ENCODE measurements around the gene ABCB8.
"Not testable (repeated sequence)": the region's sequence is repeated elsewhere in the genome, so short reads cannot be mapped to it uniquely, and the experiment has no call there.

The ABCB8 gene

DNA sequence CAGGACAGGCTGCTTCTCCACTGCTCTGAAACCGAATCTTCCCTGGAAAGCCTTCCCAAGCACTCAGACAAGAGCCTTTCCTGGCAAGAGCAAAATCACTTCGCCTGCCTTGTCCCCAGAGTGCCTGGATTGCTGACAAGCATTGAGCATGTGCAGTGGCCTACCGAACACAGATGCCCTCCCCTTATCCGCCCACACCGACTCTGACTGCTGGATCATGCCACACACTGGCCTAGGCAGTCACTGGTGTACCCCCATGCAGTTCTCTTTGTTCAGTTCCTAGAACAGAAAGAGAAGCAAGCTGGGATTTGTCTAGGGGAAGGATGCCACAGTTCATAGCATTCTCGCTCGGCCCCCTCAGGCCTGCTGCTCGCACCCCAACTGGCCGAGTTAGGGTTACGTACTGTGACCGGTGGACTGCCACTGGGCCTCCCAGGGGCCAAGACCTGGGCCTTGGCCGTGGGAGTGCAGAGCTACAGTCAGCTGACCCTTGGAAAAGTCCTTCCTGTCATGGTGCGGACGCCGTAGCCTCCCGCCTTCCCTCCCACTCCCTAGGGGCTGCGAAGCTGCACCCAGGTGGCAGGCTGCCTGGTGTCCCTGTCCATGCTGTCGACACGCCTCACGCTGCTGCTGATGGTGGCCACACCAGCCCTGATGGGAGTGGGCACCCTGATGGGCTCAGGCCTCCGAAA lies 6.9 kb downstream of the ABCB8 start:
- no peak for DNase-seq (ENCODE audit: low spot score)

DNA sequence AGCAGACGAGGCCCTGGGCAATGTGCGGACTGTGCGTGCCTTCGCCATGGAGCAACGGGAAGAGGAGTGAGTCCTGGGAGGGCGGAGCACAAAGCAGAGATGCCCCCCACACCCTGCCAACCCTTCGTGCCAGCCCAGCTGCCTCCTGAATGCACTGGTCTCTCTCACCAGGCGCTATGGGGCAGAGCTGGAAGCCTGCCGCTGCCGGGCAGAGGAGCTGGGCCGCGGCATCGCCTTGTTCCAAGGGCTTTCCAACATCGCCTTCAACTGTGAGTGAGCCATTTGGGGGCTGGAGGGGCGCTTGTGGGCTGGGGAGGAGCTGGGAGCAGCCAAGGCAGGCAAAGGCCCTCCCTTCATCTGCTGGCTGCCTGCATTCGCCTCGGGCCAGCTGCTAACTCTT lies 7.7 kb downstream of the ABCB8 start:
- DNase-seq (ENCODE audit: low spot score): no peak

DNA sequence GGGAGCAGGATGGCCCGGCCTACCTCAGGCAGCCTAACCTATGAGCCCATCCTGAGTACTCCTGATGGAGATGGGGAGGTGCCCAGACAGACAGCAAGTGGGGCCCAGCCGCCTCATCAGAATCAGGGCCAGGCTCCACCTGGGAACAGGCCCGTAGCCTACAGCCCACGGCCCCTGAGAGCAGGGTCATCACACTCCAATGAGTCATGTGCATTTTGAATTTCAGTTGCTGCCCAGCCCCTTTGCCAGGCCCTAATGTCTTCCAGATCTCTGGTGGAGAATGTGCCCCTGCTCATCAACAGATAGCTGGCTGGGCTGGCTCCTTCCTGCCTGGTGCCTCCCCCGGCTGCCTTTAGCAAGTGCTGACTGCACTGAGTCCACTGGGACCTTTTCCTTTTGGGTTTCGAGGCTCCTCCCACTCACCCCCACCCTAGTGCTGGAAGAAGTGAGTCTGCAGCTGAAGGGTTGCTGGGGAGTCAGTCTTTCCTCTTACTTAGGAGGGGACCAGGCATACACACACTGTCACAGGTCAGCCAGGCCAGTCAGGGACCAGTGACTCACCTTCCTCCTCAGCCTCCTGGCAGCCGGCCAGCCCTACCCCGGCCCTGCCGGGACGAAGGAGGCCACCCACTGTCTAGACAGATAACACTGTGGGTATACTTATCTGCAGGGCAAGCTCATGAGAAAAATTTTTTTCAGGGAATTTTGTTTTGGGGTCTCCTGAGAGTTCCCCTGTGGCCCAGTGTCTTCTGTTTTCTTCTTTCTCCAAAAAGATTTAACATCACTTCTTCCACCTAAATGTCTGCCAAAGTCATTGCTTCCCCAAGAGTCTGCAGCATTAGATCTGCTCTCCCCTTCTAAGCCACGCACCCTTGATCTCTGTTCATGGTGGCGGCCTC lies 10.9 kb downstream of the ABCB8 start:
- peak; percentile 56 for DNase-seq (ENCODE audit: low spot score)

DNA sequence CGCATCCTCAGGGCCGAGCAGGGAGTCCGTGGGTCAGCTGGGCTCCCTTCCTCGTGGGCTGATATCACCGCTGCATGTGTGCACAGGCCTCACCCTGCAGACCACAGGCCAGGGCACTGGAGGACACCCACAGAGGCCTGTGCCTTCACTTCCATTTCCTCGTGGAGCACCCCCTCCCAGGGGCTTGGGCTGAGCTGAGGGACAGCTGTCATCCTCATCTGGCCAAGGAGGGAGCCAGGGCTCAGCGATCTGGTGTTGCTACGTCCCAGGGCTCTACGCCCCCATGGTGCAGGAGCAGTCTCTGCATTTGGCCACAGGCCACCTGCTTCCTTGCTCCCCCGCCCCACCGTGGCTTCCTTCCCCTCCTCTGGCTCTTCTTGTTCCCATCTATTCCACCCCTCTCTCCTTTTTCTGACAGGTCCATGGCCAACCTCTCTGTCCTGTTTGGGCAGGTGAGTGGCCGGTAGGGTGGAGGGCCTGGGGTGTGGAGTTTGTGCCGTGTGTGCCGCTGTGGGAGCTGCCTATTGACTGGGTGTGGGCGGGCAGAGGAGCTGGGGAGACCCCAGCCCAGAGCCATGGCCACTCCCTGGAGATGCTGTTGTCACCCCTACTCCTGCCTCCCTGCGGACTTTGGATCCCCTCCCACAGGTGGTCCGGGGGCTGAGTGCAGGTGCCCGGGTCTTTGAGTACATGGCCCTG lies 11.7 kb downstream of the ABCB8 start:
- DNase-seq (ENCODE audit: low spot score): no peak

DNA sequence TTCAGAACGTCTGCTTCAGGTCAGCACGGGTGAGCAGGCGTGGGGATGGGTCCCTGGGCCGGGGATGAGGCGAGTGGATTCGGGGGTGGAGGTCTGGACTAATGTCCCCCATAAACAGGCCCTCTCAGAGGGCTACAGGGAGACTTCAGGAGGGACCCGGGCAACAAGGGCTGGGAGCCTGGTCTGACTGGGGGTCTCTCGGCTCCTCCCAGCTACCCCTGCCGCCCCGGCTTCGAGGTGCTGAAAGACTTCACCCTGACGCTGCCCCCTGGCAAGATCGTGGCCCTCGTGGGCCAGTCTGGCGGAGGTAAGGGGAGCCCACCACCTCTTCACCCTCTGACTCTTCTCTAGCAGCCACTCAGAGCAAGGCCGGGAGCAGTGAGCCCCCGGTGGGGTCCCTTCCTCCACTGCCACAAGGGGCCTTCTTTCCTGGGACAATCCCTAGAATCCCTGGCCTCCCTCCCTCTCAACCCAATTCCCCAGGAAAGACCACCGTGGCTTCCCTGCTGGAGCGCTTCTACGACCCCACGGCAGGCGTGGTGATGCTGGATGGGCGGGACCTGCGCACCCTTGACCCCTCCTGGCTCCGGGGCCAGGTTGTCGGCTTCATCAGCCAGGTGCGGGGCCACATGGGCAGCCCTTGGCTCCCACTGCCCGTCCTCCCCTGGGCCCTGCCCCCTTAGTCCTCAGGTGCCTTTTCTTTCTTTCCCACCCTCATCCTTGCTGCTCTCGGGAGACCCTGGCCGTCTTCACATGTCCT lies 12.5 kb downstream of the ABCB8 start:
- no peak for DNase-seq (ENCODE audit: low spot score)

DNA sequence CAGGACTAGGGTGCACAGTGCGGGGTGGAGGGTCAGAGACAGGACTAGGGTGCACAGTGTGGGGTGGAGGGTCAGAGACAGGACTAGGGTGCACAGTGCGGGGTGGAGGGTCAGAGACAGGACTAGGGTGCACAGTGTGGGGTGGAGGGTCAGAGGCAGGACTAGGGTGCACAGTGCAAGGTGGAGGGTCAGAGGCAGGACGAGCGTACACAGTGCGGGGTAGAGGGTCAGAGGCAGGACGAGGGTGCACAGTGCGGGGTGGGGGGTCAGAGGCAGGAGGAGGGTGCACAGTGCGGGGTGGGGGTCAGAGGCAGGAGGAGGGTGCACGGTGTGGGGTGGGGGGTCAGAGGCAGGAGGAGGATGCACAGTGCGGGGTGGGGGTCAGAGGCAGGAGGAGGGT lies 15.2 kb downstream of the ABCB8 start:
- not testable (repeated sequence) for DNase-seq (ENCODE audit: low spot score)

DNA sequence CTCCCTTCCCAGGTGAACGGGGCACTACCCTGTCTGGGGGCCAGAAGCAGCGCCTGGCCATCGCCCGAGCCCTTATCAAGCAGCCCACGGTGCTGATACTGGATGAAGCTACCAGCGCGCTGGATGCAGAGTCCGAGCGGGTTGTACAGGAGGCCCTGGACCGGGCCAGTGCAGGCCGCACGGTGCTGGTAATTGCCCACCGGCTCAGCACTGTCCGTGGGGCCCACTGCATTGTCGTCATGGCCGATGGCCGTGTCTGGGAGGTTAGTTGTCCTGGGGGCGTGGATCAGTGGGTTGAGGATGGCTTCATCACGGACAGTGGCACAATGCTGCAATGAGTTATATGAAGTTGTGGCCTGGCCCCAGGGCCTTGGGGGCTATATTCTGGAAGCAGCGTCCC lies 15.7 kb downstream of the ABCB8 start:
- no peak for DNase-seq (ENCODE audit: low spot score)

DNA sequence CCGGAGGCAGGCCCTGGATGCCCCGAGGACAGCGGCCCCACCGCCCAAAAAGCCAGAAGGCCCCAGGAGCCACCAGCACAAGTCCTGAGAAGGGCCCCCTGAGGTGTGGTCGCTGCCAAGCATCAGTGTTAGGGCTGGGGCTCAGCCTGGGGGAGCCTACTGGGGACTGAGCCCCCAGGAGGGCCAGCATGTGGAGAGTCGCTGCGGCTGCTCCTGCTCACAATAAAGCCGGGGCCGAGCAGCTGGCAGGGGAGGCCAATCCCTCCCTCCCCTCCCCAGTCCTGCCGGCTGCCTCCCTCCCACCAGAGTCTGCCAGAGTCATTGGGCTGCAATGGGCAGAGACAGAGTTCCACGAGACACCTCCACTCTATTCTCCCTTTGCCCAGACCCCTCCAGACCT lies 17.0 kb downstream of the ABCB8 start:
- no peak for DNase-seq (ENCODE audit: low spot score)

DNA sequence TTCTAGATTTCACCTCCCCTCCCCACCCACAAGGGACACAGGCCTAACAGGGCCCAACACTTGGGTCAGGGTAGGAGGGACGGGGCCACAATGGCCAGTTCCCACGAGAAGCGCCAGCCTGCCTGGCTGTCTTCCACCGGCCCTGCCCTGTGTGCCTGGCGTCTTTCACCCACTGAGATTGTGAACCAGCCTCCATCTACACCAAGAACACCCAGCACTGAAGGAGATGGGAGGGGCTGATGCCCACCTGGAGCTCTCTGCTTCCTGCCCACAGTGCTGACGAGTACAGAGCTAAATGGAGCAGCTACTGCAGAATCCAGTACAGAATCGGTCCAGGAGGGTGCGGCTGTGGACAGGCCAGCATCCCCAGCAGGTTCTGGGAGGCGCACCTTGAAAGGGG lies 17.7 kb downstream of the ABCB8 start:
- DNase-seq (ENCODE audit: low spot score): no peak

DNA sequence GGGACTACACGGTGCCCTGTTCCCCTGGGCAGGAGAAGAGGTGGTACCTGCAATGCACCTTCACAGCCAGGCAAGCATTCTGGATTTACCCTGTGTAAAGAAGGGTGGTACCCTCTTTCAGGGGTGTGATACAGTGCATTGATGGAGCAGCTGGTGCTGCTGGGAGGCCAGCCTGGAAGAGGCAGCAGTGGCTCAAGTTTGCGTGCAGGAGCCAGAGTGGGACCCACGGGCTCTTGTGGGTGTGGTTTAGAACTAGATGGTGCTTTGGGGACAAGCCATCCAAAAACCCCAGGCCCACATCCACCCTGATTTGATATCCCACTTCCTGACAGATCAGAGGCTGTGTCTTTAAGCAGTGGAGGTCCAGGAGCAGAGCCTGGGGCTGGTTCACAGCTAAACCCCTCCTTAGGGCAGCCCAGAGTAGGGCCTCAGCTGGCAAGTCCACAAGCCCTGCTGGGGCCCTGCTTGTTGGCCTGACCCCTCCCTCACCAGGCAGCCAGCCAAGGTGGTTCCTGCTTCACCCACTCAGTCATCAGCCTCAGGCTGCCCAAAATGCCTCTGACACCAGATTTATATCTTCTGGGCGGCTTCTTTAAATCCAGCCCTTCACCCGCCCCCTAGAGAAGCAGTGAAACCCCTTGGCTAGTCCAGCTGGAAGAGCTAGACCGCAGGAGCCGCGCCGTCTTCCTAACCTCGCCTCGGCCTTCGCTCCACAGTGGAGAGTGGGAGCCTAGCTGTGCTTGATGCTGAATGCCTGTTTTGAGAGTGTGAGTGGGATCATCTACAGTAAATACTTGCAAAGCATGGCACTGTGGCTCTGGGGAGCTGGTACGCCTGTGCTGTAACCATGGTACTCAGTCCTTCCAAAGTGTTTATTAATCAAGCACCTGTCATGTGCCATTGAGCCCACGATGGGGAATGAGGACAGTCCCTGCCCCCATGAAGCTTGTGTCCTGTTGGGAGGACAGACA lies 18.6 kb downstream of the ABCB8 start:
- no peak for DNase-seq (ENCODE audit: low spot score)

DNA sequence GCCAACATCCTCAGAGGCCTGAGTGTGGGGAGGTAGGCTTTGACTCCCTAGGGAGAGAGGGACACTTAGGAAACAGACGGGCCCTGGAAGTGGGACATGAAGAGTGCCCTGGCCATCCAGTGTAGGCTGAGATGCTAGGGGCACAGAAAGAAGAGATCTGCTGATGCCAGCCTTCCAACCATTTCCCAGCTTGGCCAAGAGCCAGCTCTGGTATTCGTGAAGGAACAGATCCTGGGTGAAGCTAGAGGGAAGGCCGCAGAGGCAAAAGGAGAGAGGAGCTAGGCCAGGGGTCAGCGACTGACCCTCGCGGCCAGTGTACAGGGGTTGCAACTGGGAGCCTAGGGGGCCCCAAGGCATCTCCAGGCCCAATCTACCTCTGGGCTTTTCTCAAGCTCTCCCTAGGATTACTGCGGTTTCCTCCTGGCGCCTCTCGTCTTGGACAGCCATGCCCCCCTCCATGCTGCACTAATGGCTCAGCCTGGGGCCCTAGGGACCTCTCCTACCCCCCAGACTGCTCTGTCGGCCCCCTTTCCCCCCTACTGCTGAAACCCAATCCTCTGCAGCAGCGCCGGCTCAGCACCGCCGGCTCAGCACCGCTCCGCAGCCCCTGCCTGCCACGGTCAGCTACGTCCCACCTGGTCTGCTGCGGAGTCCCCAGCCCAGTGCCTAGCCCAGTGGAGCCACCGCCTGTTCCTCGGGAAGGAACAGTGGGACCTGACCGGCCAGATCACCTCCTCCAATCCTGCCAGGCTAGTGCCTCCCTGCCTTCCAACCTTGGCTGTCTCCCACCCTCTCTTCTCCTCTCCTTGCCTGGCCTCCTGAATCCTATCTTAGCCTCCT lies 19.9 kb downstream of the ABCB8 start, which contains the start of gene ASIC3:
Gene ASIC3, plus strand, starts transcription at position 556 of the 840 bp plus-strand sequence. CDS start 355 bp downstream, outside the sequence.
- DNase-seq (ENCODE audit: low spot score): no peak

DNA sequence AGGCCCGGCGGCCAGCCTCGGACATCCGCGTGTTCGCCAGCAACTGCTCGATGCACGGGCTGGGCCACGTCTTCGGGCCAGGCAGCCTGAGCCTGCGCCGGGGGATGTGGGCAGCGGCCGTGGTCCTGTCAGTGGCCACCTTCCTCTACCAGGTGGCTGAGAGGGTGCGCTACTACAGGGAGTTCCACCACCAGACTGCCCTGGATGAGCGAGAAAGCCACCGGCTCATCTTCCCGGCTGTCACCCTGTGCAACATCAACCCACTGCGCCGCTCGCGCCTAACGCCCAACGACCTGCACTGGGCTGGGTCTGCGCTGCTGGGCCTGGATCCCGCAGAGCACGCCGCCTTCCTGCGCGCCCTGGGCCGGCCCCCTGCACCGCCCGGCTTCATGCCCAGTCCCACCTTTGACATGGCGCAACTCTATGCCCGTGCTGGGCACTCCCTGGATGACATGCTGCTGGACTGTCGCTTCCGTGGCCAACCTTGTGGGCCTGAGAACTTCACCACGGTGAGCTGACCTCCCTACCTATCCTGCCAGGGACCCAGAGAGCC lies 20.7 kb downstream of the ABCB8 start:
- no peak for DNase-seq (ENCODE audit: low spot score)

DNA sequence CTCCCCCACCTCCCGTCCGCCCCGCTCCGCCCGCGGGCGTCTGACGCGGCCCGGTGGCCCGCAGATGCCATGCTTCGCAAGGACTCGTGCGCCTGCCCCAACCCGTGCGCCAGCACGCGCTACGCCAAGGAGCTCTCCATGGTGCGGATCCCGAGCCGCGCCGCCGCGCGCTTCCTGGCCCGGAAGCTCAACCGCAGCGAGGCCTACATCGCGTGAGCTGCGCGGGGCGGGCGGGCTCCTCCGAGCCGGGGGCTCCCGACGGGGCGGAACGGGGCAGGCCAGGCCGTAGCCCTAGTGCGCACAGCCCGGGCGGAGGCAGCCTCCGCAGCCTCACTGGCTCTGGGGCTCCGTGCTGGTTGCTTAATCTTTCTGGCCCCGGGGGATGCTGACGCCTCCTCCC lies 22.9 kb downstream of the ABCB8 start:
- peak; percentile 28 for DNase-seq (ENCODE audit: low spot score)

DNA sequence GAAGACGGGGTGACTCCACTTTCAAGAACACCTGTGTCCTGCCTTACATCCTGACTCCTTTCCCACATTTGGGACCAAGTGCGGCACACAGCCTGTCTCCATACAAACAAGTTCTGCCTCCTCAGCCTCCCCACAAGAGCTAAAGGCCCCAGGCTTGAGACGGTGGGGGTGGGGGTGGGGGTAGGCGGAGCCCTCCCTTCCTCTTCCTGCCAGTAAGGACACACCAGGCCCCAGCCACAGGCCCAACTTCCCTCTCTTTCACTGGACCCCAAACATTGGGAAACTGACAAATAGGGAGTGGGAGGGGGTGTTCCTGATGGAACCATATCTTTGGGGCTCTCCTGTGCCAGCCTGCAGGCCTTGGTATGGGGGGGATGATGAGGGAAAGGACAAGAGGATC lies 24.8 kb downstream of the ABCB8 start:
- DNase-seq (ENCODE audit: low spot score): no peak

DNA sequence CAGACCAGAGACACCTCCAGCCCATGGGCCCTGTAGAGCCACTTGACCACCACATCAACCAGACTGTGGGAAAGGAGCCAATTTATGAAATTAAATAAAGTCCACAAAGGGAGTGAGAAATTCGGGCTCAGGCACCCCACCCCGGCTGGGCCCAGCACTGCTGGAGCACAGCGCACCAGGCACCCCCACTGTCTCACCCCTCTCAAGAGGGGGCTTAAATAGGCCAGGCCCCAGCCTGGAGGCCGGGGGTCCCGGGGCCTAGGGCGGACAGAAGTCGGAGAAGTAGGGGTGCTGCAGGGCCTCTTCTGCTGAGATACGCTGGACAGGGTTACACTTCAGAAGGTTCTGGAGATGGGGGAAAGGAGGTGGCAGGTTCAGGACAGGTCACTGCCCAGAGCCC lies 25.5 kb downstream of the ABCB8 start:
- no peak for DNase-seq (ENCODE audit: low spot score)

DNA sequence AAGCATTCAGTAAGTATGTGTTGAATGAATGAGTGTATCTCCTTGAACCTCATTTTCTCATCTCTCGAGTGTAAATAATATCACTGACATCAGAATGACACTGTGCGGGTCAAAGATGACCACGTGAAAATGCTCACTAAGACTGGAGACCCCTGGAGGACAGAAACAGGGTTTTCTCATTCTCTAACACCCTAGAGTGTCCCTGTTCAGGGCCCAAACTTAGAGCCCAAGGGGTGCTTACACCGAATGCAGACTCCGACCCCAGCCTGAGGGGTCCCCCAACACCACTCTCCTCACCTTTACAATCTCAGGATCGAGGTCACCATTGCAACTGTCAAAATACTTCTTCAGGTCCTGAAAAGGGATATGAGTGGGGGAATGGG lies 28.0 kb downstream of the ABCB8 start:
- DNase-seq (ENCODE audit: low spot score): no peak

DNA sequence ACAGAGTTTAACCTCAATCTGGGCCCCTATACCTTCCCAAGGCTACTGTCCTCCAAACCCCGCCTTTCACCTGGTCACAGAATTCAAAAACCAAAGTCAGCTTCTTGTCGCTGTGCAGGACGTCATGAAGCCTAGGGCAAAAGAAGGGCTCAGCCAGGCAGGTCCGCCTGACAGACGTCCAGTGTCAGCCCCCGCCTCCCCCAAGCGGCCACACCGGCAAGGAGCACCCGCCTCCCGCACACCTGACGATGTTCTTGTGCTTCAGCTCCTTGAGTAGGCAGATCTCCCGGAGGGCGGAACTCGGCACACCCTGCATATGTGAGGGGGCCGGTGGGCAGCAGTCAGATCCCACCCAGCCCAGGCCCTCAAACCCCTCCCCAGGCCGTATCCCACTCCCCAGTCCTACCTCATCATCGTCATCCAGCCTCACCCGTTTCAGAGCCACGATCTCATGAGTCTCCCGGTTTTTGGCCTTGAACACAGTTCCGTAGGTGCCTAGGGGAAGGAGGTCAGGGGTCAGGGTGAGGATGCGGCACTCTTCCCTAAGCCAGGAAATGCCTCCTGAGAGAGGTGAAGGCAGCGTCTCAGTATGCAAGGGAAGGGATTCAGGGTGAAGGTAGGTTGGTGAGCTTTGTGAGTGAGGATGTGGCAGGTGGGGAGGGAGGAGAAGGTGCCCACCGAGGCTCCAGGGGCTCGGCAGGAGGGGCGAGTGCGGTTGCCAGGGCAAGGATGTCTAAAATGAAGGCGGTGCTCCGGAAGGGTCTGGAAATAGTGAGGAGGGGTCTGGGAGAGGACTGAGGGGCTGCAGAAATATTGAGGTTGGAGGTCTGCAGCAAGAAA lies 28.6 kb downstream of the ABCB8 start:
- no peak for DNase-seq (ENCODE audit: low spot score)

DNA sequence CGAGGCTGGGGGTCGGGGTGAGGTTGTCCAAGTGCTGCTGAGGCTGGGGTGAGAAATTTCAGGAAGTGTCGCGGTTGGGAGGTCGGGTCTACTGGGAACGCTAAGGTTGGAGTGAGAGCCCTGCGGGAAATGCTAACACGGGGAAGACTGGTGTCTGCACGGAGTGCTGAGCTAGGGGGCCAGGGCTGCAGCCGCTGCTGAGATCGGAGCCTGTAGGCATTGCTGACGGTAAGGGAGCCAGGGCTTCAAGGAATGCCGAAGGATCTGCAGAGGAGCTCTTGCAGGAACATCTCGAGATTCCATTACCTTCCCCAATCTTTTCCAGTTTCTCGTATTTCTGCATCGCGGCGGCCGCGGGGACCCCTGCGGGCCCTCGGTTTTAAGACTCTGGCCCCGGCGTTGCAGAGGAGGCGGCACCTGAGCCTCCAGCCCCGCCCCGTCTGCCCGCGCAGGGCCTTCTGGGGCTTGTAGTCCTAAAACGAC lies 29.3 kb downstream of the ABCB8 start, which contains the start of gene CDK5:
Gene CDK5, minus strand, starts transcription at position 392 of the 483 bp plus-strand sequence. Its CDS starts 49 bp downstream, at position 343.
- no peak for DNase-seq (ENCODE audit: low spot score)

Measured in CD4-positive, alpha-beta T cell treated with Interleukin-15 for 4 hours (primary cell).